Bronchial epithelial cell (primary cell): ENCODE data around the gene NKX1-1. TPM values are rescaled to one million over a fixed set of nuclear protein-coding genes. Genes with fewer than 3 reads are reported as not detected.

Source experiments
- DNase-seq: peaks from one replicate; pipeline ENCODE4 v3.0.0-alpha.2; 2010; ENCODE audit warnings: low read depth
- FAIRE-seq: peaks from 2 replicates; lab custom pipeline; 2011; peaks lifted over from hg19 to GRCh38; lab: Jason Lieb, UNC
- H3K27me3 ChIP-seq: 2 replicates; pipeline ENCODE4 v1.5.1; 2011; ENCODE audit warnings: low read length; ENCODE audit not compliant: control insufficient read depth, insufficient read depth
- H3K36me3 ChIP-seq: 2 replicates; pipeline ENCODE4 v1.5.1; 2011; ENCODE audit warnings: low read length; ENCODE audit not compliant: control insufficient read depth, insufficient read depth
- H3K4me3 ChIP-seq: 2 replicates; pipeline ENCODE4 v1.5.1; 2011; ENCODE audit warnings: mild to moderate bottlenecking, low read depth, low read length, control low read depth
- CTCF ChIP-seq: IDR thresholded peaks from 2 replicates; pipeline ENCODE4 v1.5.1; 2011; ENCODE audit warnings: mild to moderate bottlenecking, moderate library complexity, low read length, control low read depth, inconsistent platforms; ENCODE audit not compliant: insufficient read depth, severe bottlenecking
- total RNA-seq: library from RNA; depleted of rRNA; stranded (reverse); fragments of >200 nt; gene quantifications from 2 replicates; pipeline ENCODE4 v1.2.1, GENCODE V29; 2014

Gene NKX1-1
- total RNA-seq, 1 donor from 2014 or later, result not detected

- H3K4me3 ChIP-seq, result no peak overlapping the region
- no peaks in the 10 kb centered on the region for H3K27me3 ChIP-seq
- FAIRE-seq, result no peak
- no peak for TF ChIP-seq CTCF
- peaks cover 2% of the 10 kb centered on the region for H3K36me3 ChIP-seq
- no peak for DNase-seq
These were observed 26.9 kb downstream of the NKX1-1 start for GRCh38 chr4:1379351-1379781.

GRCh38 chr4:1378559-1379231 lies 27.5 kb downstream of the NKX1-1 start:
- H3K4me3 ChIP-seq, result no peak overlapping the region
- H3K27me3 ChIP-seq, result no peaks in the 10 kb centered on the region
- DNase-seq (no peak), FAIRE-seq (no peak)
- TF ChIP-seq CTCF, result no peak
- H3K36me3 ChIP-seq, result peaks cover 2% of the 10 kb centered on the region

GRCh38 chr4:1377606-1378261 lies 28.5 kb downstream of the NKX1-1 start:
- no peak for FAIRE-seq
- DNase-seq, result no peak
- no peak for TF ChIP-seq CTCF
- H3K27me3 ChIP-seq, result no peaks in the 10 kb centered on the region
- peaks cover 2% of the 10 kb centered on the region for H3K36me3 ChIP-seq
- H3K4me3 ChIP-seq, result no peak overlapping the region

- TF ChIP-seq CTCF, result no peak
- no peak for DNase-seq
- Histone ChIP-seq H3K27me3 (no peaks in the 10 kb centered on the region), H3K4me3 (no peak overlapping the region), H3K36me3 (peaks cover 2% of the 10 kb centered on the region)
- no peak for FAIRE-seq
These were observed 29.2 kb downstream of the NKX1-1 start for GRCh38 chr4:1376841-1377605.

- H3K4me3 ChIP-seq, result no peak overlapping the region
- FAIRE-seq (no peak), DNase-seq (no peak)
- H3K36me3 ChIP-seq, result peaks cover 2% of the 10 kb centered on the region
- H3K27me3 ChIP-seq, result no peaks in the 10 kb centered on the region
- no peak for TF ChIP-seq CTCF
These were observed 29.8 kb downstream of the NKX1-1 start for GRCh38 chr4:1376391-1376840.
